C4-2B (cell line): ENCODE results near the gene FCHSD1.

ENCODE experiments used
- ZFX ChIP-seq: fragments of 450-650 bp; IDR thresholded peaks from 2 replicates; pipeline ENCODE4 v1.6.1; 2017
- TF ChIP-seq, protein P1 (sequence below): fragments of 450-650 bp; conservative IDR thresholded peaks from 2 replicates; pipeline ENCODE4 v1.5.1; 2017; ENCODE audit warnings: mild to moderate bottlenecking

- TF ChIP-seq, protein P1, sequence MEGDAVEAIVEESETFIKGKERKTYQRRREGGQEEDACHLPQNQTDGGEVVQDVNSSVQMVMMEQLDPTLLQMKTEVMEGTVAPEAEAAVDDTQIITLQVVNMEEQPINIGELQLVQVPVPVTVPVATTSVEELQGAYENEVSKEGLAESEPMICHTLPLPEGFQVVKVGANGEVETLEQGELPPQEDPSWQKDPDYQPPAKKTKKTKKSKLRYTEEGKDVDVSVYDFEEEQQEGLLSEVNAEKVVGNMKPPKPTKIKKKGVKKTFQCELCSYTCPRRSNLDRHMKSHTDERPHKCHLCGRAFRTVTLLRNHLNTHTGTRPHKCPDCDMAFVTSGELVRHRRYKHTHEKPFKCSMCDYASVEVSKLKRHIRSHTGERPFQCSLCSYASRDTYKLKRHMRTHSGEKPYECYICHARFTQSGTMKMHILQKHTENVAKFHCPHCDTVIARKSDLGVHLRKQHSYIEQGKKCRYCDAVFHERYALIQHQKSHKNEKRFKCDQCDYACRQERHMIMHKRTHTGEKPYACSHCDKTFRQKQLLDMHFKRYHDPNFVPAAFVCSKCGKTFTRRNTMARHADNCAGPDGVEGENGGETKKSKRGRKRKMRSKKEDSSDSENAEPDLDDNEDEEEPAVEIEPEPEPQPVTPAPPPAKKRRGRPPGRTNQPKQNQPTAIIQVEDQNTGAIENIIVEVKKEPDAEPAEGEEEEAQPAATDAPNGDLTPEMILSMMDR = no peak
- TF ChIP-seq ZFX = no peak
These were observed 52.5 kb downstream of the FCHSD1 start for GRCh38 chr5:141598391-141599345.
